ENCODE data around the gene RCL1.

RCL1 gene

DNA sequence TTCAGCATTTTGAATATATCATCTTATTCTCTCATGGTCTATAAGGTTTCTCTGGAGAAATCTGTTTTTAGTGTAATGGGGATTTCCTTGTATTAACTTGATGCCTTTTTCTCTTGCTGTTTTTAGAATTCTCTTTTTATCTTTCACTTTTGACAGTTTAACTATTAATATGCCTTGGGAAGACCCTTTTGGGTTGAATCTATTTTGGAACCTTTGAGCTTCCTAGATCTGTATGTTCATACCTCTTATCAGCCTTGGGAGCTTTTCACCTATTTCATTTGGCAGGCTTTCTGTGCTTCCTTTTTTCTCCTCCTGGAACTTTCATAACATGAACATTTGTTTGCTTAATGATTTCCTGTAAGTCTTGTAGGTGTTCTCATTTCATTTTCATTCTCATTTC lies 22.2 kb downstream of the RCL1 start:
- DNase-seq = no peak

DNA sequence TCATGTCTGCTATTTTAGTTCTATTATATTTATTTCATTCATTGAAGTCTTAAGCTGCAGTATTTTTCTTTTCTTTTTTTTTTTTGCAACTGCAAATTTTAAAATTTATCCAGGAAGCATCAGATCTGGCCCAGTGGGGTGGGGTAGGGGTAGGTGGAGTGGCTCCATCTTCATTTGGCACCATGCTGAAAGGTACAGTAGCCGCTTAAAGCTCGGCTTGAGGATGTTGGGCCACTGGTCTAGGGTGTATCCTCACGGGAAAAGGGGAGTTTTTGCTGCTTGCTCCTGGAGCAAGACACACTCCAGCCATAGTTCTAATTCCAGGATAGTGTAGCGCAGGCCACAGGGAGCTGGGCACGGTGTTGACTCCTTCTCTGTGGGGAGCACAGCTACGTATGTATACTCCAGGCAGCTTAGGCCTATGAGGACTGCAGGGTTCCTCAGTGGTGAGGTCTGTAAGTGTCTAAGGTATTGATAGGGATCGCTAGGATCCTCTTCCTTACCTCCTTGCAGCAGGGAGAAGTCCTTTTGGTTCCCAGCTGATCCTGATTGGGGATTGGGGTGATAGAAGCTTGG lies 22.7 kb downstream of the RCL1 start:
- DNase-seq = no peak

GRCh38 chr9:4820168-4820567 lies 27.4 kb downstream of the RCL1 start:
- no peak for DNase-seq

- DNase-seq = no peak
Measured at GRCh38 chr9:4821133-4821532, 28.4 kb downstream of the RCL1 start.

- DNase-seq = no peak
Measured at GRCh38 chr9:4822057-4822456, 29.3 kb downstream of the RCL1 start.

DNA sequence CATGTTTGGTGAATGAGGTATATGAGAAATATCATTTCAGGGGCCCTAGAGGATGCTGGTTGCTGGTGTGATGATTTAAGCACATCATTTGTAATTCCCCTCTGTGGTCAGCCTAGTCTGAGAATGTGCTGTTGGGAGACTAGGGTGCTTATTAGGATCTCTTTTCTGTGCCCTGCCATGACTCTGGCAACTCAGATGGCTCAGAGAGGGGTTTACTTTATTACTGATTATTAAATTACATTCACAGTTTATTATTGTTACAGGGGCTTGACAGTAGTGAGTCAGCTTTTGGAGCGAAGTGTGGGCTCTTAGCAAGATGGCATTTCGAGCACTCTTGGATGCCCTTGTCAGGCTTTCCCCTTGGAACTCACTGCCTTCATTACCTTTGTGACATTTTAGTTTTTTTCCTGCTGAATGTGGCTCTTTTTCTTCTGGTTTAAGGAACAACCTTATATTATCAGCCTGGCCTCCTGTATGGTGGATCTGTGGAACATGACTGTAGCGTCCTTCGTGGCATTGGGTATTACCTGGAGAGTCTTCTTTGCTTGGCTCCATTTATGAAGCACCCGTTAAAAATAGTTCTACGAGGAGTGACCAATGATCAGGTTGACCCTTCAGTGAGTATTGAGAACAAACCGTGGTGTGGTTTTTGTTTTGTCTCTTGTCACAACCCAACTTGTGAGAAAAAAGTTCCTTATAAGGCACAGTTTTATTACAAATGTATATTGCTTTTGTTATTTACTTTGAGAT lies 33.8 kb downstream of the RCL1 start:
- DNase-seq = no peak

DNA sequence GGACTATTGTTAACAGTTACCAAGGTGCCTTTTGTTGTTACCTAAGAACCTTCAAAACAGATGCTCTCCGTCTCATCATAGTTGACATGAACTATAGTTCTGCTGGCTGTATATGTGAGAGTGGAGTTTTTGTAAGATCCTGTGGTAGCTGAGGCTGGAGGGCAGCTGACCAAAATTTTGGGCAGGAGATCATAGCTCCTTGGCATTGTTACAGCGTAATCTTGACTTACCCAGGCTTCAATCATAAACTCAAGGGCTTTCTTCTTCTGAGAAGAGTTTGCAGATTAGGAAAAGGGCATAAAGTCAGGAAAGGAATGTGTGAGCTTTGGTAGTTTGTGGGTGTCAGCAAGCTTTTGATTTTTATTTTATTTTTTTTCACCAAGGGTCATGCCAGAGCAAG lies 34.5 kb downstream of the RCL1 start:
- DNase-seq = no peak

GRCh38 chr9:4828761-4829160 lies 36.0 kb downstream of the RCL1 start:
- no peak for DNase-seq

GRCh38 chr9:4829969-4830368 lies 37.2 kb downstream of the RCL1 start:
- no peak for DNase-seq

DNA sequence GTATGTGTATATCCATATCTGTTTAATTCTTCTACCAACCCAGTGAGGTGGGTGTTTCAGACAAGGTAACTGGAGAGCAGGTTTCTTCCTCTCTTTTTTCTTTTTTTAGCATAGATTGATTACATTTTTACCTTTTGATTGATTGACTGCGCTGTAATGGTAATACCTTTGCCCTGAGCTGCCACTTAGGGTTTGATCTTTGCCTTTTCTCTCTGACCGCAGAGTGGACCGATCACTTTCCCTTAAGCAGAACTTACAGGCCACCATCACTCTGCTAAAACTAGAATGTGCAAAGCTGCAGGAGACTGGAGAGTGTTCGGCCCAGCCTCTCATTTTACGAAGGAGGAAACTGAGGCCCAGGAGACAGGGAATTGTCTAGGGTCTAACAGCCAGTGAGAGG lies 38.0 kb downstream of the RCL1 start:
- no peak for DNase-seq

GRCh38 chr9:4831119-4831518 lies 38.4 kb downstream of the RCL1 start:
- DNase-seq = no peak

DNA sequence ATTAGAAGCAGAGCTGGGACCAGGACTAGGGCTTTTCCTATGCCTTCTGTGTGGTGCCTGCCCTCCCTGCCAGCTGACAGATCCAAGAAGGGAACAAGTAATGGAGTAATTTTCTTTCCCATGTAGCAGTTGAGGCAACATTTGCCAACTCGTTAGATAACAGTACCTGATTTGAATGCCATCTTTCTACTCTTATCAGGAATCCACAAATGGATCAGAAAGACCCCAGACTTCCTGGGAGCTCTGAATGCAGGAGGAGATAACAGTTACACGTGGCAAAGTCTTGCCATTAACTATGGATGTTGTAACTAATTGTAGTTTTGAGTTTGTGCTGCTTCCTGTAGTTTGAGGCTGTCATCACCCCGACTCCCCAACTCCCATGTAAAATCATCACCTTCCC lies 39.2 kb downstream of the RCL1 start:
- no peak for DNase-seq

GRCh38 chr9:4832786-4833579 lies 40.2 kb downstream of the RCL1 start:
- DNase-seq = no peak

DNA sequence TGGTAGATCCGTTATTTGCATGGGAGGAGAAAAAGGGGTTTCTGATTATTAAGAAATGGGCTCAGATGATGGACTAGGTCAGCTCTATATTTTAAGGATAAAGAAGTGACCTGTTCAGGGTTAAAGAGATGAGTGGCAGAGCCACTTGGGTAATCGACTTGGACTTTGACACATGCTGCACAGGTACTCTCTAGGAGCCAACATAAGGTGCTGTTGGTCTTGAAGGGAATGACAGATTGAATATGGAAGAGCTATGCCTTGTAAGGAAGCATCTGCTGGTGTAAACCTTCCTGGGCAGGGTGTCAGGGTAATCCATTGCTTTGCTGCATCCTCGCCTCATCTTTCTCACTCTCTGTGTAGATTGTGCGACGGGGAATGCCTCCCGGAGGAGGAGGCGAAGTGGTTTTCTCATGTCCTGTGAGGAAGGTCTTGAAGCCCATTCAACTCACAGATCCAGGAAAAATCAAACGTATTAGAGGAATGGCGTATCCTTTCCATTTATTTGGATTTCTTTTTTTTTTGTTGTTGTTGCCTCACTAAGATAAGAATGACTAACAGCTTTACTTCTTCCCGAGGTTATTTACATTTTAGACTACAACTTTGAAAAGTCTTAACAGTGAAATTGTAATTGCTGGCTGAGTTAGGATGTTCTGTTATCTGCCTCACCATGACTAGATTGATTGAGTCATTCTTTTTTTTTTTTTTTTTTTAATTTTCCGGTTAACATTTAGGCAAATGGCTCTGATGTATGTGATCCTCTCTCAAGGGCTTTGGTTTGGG lies 41.2 kb downstream of the RCL1 start:
- DNase-seq = no peak

DNA sequence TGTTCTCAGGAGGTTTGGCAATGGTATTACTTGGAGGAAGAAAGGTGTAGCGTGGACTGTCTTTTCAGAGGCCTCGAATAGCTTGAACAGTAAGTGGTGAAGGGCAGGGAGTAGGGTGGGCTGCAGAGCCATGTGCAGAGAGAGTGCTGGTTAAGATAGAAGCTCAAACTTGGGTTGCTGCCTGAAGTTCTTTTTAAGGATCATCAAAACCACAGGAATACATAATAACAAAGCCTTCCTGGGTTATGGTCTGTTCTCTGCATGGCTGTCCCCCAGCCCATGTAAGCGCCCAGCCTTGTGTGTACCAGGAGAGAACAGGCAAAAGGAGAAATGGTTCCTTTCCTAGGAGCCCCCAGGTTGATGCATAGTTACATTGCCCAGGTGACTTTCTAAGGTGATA lies 43.9 kb downstream of the RCL1 start:
- DNase-seq = no peak

DNA sequence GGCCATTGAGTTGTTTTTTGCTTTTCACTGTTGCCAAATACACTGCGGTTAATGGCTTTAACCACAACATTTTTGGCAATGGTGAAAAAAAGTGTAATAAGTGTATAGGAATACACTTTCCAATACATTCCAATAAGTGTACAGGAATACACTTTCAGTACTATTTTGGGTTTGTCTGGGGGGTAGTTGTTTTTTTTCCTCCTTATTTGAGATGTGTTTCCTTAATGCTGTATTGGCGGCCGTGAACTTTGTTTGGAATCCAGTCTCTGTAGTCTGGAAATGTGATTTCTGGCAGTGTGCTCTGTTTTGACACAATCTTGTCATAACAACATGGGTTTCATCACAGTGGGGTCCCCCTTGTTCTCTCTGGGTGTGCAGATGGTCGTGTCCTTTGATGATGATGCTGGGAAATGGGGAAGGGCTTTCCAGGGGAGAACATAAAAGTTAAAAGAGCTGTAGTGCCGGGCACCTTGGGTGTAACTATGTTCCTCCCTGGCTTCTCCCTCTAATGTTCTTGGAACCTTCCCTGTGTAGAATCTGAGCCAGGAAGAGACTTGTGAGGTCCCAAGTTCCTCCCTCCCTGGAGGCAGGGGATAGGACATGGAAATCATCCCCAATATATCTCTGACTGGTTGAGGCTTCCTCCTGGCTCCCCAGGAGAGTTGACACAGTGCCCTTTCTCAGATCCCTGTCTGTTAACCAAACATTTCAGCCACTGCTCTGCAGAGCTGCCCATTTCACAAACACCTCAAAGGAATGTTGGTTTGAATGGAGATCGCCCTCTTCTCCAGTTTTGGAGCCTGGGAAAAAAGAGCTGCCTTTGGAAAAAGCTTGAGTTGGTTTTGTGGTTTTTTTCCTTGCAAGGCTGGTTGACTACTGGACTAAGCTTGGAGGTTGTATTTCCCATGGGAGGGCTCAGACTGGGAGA lies 44.8 kb downstream of the RCL1 start:
- DNase-seq = no peak

- no peak for DNase-seq
Measured at GRCh38 chr9:4838189-4838546, 45.4 kb downstream of the RCL1 start.

GRCh38 chr9:4839470-4839912 lies 46.7 kb downstream of the RCL1 start:
- DNase-seq = no peak

DNA sequence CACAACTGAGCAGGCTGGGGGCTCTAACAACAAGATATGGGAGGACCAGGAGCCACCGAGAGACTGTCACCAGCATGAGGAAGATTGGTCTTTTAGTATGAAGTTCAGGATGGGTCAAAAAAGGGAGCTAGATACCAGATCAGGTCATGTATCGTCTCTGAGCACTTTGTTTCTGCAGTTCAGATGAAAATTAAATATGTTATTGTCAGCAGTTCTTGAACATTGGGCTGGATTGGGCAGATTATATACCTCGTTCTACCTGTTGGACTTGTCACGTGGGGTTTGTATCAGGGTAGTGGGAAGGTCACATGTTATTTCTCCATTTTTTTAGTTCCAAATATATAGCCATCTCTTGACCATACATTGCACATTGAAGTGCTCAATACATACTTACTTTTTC lies 47.3 kb downstream of the RCL1 start:
- no peak for DNase-seq

GRCh38 chr9:4842213-4842612 lies 49.5 kb downstream of the RCL1 start:
- no peak for DNase-seq

- DNase-seq = no peak
Measured at GRCh38 chr9:4842734-4843133, 50.0 kb downstream of the RCL1 start.

Data from NCI-H446 treated with DMSO at 0.1 percent for 48 hours (cell line).